ENCODE measurements around the gene SVEP1. TPM values are rescaled to one million over a fixed set of nuclear protein-coding genes. Genes with fewer than 3 reads are reported as not detected.

The SVEP1 gene
- total RNA-seq, 4 donors from 2014 or later, result 0.99 to 31.7 (median 7.9) TPM

- Histone ChIP-seq H3K36me3 (no peaks in the 10 kb centered on the region), H3K27me3 (no peaks in the 10 kb centered on the region), H3K4me1 (peaks cover 0 to 21% (median 0%) of the 10 kb centered on the region in 3 donors), H3K4me3 (no peak overlapping the region), H3K9me3 (no peaks in the 10 kb centered on the region), H3K27ac (no peak overlapping the region)
- 86 to 97% methylated on average over 5 of the region's 5 CpGs for WGBS, 2 donors
- TF ChIP-seq POLR2A (IDR thresholded peaks at IDR 0.05) (no peak), CTCF (IDR thresholded peaks at IDR 0.05) (no peak)
- no peak for DNase-seq
- intact Hi-C loops (cut with DNase I), result no loop called here
Measured at GRCh38 chr9:110343551-110343950, 236.0 kb downstream of the SVEP1 start.

- TF ChIP-seq CTCF (IDR thresholded peaks at IDR 0.05), result peak in 1 of 6 experiments; percentile 34
- TF ChIP-seq POLR2A (IDR thresholded peaks at IDR 0.05), result no peak
- intact Hi-C loops (cut with DNase I), result no loop called here
- no peaks in the 10 kb centered on the region for H3K9me3 ChIP-seq
- no peaks in the 10 kb centered on the region for H3K27me3 ChIP-seq
- no peak for DNase-seq
- 74 to 97% methylated on average over 2 of the region's 2 CpGs for WGBS, 2 donors
- no peak overlapping the region for H3K4me3 ChIP-seq
- H3K27ac ChIP-seq, result no peak overlapping the region
- peaks cover 0 to 3% (median 0%) of the 10 kb centered on the region in 3 donors for H3K4me1 ChIP-seq
- no peaks in the 10 kb centered on the region for H3K36me3 ChIP-seq
Measured at GRCh38 chr9:110340306-110340705, 239.2 kb downstream of the SVEP1 start.

- no peak for DNase-seq
- no peaks in the 10 kb centered on the region for H3K36me3 ChIP-seq
- H3K27ac ChIP-seq, result no peak overlapping the region
- TF ChIP-seq CTCF (IDR thresholded peaks at IDR 0.05) (no peak), POLR2A (IDR thresholded peaks at IDR 0.05) (no peak)
- no peaks in the 10 kb centered on the region for H3K9me3 ChIP-seq
- peaks cover 0 to 15% (median 2%) of the 10 kb centered on the region in 3 donors for H3K4me1 ChIP-seq
- intact Hi-C loops (cut with DNase I), result no loop called here
- 61 to 79% methylated on average over 1 of the region's 1 CpG for WGBS, 2 donors
- H3K4me3 ChIP-seq, result no peak overlapping the region
- H3K27me3 ChIP-seq, result no peaks in the 10 kb centered on the region
Measured at GRCh38 chr9:110338143-110338542, 241.4 kb downstream of the SVEP1 start.

GRCh38 chr9:110337727-110338126, 241.8 kb downstream of the SVEP1 start, which contains the start of gene TXNDC8:
Gene TXNDC8 (minus strand): TSS chr9:110337863.
- no peak for DNase-seq
- H3K36me3 ChIP-seq, result no peaks in the 10 kb centered on the region
- WGBS, 2 donors, result 71 to 82% methylated on average over 1 of the region's 1 CpG
- H3K27me3 ChIP-seq, result no peaks in the 10 kb centered on the region
- intact Hi-C loops (cut with DNase I), result no loop called here
- no peak for TF ChIP-seq POLR2A (IDR thresholded peaks at IDR 0.05)
- TF ChIP-seq CTCF (IDR thresholded peaks at IDR 0.05), result no peak
- no peak within 1 kb of the TSS for H3K4me3 ChIP-seq
- no peaks in the 10 kb centered on the region for H3K9me3 ChIP-seq
- no peak within 1 kb of the TSS for H3K27ac ChIP-seq
- H3K4me1 ChIP-seq, result peaks cover 0 to 18% (median 5%) of the 10 kb centered on the region in 3 donors

GRCh38 chr9:110336363-110336762, 243.2 kb downstream of the SVEP1 start:
- 86 to 88% methylated on average over 1 of the region's 1 CpG for WGBS, 2 donors
- no peak for DNase-seq
- Histone ChIP-seq H3K36me3 (no peaks in the 10 kb centered on the region), H3K27me3 (no peaks in the 10 kb centered on the region), H3K9me3 (no peaks in the 10 kb centered on the region), H3K27ac (no peak overlapping the region), H3K4me3 (no peak overlapping the region), H3K4me1 (peaks cover 0 to 18% (median 5%) of the 10 kb centered on the region in 3 donors)
- no peak for TF ChIP-seq CTCF (IDR thresholded peaks at IDR 0.05)
- TF ChIP-seq POLR2A (IDR thresholded peaks at IDR 0.05), result no peak
- intact Hi-C loops (cut with DNase I), result no loop called here
